Measurements from ENCODE around the gene TSPAN9.

DNA sequence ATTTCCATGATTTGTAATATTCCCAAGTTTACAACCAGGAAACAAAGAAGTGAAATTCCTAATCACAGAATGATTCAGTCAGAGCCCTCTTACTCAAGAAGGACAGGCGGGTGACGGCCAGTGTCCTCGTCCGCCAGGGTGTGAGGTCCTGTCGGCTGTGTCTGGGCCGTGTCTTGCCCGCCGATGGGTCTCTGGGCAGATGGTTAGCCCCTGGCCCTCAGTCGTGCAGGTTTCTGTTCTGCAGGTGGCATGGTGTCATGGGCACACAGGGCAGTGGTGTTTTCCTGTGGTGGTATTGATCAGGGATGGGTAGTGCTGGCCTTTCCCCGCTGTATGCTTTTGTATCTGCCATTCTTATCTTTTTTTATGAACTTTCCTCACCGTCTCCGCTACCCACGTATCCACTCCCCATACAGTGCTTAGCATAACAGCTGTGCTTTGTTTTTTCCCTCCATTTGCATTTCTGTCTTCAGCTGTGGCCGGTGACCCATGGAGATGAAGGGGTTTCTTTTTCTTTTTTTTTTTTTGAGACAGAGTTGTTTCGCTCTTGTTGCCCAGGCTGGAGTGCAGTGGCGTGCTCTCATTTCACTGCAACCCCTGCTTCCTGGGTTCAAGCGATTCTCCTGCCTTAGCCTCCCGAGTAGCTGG, 100.7 kb downstream of the TSPAN9 start:
- no peak for TF ChIP-seq CTCF (conservative IDR thresholded peaks at IDR 0.05; ENCODE audit: low read depth in 2 of 2)
- no peak for TF ChIP-seq EZH2phosphoT487 (IDR thresholded peaks at IDR 0.05; ENCODE audit: unreplicated experiment)
- no peak for TF ChIP-seq POLR2AphosphoS5 (IDR thresholded peaks at IDR 0.05; ENCODE audit: low read depth)
